GM12892 (cell line): ENCODE results near the gene SENP1.

ENCODE experiments used
- POLR2AphosphoS5 ChIP-seq: IDR thresholded peaks from 2 replicates; pipeline ENCODE4 v1.6.1; 2011; ENCODE audit warnings: low read depth, low read length, control low read depth
- TAF1 ChIP-seq: IDR thresholded peaks from 2 replicates; pipeline ENCODE4 v1.6.1; 2011; ENCODE audit warnings: low read depth, mild to moderate bottlenecking, control low read depth, low read length, borderline replicate concordance

DNA sequence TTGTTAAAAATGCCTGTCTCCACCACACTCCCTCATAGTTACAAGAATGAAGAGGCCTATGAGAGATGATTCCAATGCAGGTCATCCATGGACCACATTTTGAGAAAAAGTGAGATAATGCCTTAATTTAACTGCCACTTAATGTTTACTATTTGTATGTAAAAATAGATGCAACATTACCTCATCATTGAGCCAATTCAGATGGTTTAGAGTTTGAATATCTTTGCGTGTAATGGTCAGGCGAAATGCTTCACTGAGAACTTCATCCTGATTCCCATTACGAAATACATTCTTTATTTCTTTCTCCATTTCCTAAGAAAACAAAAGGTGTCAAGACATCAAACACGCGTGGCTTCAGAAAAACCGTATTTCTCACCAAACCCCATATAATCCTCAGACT is 42.3 kb downstream of the SENP1 start:
- TF ChIP-seq POLR2AphosphoS5, result no peak
- no peak for TF ChIP-seq TAF1
